ENCODE results near the gene TMEM8B. TPM values are rescaled to one million over a fixed set of nuclear protein-coding genes. Genes with fewer than 3 reads are reported as not detected.

Gene TMEM8B
- total and polyA plus RNA-seq, 10 of the 15 experiments (the other 5 are each of a cell fraction or from before 2014, with no cell fraction given): 0.19 to 7.6 (median 2.5) TPM

DNA sequence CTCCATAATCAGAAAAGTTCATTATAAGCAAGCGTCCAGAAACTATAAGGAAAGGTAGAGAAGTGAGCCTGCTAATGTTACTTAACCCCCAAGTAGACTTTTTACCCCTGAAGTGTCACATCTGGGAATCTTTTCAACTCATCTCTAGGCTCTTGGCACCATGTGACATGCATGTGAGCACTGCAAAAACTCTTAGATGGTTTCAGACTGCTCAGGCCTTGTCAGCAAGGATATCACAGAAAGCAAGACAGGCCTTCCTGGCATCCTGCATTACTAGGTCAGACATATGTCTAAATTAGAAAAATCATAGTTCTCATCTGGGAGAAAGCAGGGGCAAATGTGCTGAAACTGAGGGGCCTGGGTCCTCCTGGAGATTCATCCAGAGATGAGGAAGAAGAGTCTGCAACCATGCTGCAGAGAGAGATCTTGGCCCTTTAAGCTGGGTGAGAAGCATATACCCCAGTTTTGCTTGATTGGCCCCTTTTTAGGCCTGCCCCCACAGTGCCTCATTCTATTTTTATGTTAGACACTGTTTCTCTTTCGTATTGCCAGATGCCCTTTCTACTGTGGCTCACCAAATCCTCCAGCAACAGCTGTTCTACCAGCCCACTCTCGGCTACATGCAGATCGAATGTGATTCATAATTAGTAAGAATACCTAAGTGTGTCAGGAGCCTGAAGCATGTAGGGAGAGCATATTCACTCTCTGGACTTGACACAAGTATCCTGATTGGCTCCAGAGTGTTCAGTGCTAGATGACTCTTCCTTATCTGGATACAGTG, 19.0 kb downstream of the TMEM8B start (continued):
- TF ChIP-seq ZBED1 (IDR thresholded peaks at IDR 0.05; ENCODE audit: borderline replicate concordance) (peak; percentile 24; the same call in 1 of the 2 replicates), BCL11A (IDR thresholded peaks at IDR 0.05; ENCODE audit: low read depth, low read length) (0 out of 2 replicates have a peak, but pooled peaks have one; percentile 52), CREM (IDR thresholded peaks at IDR 0.05; ENCODE audit: low read depth) (peak; percentile 64; the same call in 1 of the 2 replicates), RAD51 (IDR thresholded peaks at IDR 0.05) (peak; percentile 43; the same call in 1 of the 2 replicates), BHLHE40 (IDR thresholded peaks at IDR 0.05; ENCODE audit: borderline replicate concordance in 1 of 2, low read depth in 2 of 2, low read length in 1 of 2) (peak in 1 of 2 experiments; percentile 16; a peak in 1 of 4 replicates), IKZF2 (IDR thresholded peaks at IDR 0.05) (peak; percentile 58 to 62; a peak in 2 of 4 replicates), SIX5 (IDR thresholded peaks at IDR 0.05; ENCODE audit: low read depth, low read length, severe bottlenecking) (no peak), JUNB (IDR thresholded peaks at IDR 0.05) (no peak), ELK1 (IDR thresholded peaks at IDR 0.05; ENCODE audit: low read depth, low read length) (no peak), NFIC (IDR thresholded peaks at IDR 0.05; ENCODE audit: low read depth, low read length) (0 out of 2 replicates have a peak, but pooled peaks have one; percentile 42)
- TF ChIP-seq, protein P1, sequence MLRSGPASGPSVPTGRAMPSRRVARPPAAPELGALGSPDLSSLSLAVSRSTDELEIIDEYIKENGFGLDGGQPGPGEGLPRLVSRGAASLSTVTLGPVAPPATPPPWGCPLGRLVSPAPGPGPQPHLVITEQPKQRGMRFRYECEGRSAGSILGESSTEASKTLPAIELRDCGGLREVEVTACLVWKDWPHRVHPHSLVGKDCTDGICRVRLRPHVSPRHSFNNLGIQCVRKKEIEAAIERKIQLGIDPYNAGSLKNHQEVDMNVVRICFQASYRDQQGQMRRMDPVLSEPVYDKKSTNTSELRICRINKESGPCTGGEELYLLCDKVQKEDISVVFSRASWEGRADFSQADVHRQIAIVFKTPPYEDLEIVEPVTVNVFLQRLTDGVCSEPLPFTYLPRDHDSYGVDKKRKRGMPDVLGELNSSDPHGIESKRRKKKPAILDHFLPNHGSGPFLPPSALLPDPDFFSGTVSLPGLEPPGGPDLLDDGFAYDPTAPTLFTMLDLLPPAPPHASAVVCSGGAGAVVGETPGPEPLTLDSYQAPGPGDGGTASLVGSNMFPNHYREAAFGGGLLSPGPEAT (IDR thresholded peaks at IDR 0.05; ENCODE audit: low read depth): peak; percentile 58; the same call in 1 of the 2 replicates
- TF ChIP-seq, protein P2, sequence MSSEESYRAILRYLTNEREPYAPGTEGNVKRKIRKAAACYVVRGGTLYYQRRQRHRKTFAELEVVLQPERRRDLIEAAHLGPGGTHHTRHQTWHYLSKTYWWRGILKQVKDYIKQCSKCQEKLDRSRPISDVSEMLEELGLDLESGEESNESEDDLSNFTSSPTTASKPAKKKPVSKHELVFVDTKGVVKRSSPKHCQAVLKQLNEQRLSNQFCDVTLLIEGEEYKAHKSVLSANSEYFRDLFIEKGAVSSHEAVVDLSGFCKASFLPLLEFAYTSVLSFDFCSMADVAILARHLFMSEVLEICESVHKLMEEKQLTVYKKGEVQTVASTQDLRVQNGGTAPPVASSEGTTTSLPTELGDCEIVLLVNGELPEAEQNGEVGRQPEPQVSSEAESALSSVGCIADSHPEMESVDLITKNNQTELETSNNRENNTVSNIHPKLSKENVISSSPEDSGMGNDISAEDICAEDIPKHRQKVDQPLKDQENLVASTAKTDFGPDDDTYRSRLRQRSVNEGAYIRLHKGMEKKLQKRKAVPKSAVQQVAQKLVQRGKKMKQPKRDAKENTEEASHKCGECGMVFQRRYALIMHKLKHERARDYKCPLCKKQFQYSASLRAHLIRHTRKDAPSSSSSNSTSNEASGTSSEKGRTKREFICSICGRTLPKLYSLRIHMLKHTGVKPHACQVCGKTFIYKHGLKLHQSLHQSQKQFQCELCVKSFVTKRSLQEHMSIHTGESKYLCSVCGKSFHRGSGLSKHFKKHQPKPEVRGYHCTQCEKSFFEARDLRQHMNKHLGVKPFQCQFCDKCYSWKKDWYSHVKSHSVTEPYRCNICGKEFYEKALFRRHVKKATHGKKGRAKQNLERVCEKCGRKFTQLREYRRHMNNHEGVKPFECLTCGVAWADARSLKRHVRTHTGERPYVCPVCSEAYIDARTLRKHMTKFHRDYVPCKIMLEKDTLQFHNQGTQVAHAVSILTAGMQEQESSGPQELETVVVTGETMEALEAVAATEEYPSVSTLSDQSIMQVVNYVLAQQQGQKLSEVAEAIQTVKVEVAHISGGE (CRISPR knock-in tag; IDR thresholded peaks at IDR 0.05): no peak
- TF ChIP-seq, protein P3, sequence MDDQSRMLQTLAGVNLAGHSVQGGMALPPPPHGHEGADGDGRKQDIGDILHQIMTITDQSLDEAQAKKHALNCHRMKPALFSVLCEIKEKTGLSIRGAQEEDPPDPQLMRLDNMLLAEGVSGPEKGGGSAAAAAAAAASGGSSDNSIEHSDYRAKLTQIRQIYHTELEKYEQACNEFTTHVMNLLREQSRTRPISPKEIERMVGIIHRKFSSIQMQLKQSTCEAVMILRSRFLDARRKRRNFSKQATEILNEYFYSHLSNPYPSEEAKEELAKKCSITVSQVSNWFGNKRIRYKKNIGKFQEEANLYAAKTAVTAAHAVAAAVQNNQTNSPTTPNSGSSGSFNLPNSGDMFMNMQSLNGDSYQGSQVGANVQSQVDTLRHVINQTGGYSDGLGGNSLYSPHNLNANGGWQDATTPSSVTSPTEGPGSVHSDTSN (IDR thresholded peaks at IDR 0.05; ENCODE audit: insufficient replicate concordance, low read depth, low read length): peak; percentile 46

All from GM12878 (cell line).